Upper lobe of left lung (tissue), 6 donors: ENCODE measurements around the gene PREX1. TPM values are rescaled to one million over a fixed set of nuclear protein-coding genes. Genes with fewer than 3 reads are reported as not detected.

Source experiments
- ATAC-seq, 2 donors: fragments of 200-7000 bp; cut with Tn5 transposase; one replicate each; pipeline ENCODE4 v1.9.1; 2022; ENCODE audit warnings: mild to moderate bottlenecking in 2 of 2, moderate library complexity in 2 of 2; ENCODE audit not compliant: low FRiP score in 2 of 2
- DNase-seq, 2 donors: peaks; one replicate each; pipeline ENCODE4 v3.0.0-alpha.2; 2019 to 2020
- H3K27ac ChIP-seq, 4 donors: fragments of 200-600 bp; sonication (generic); one replicate each; pipeline ENCODE4 v1.5.1; 2016 to 2019
- H3K27me3 ChIP-seq, 4 donors: fragments of 200-600 bp; sonication (generic); one replicate each; pipeline ENCODE4 v1.5.1; 2017 to 2019
- H3K36me3 ChIP-seq, 4 donors: fragments of 200-600 bp; sonication (generic); one replicate each; pipeline ENCODE4 v1.5.1; 2016 to 2019
- H3K4me1 ChIP-seq, 4 donors: fragments of 200-600 bp; sonication (generic); one replicate each; pipeline ENCODE4 v1.5.1; 2018 to 2019
- H3K4me3 ChIP-seq, 4 donors: fragments of 200-600 bp; sonication (generic); one replicate each; pipeline ENCODE4 v1.5.1; 2017 to 2019; ENCODE audit warnings: mild to moderate bottlenecking in 2 of 4, moderate library complexity in 1 of 4
- H3K9me3 ChIP-seq, 4 donors: fragments of 200-600 bp; sonication (generic); one replicate each; pipeline ENCODE4 v1.5.1; 2018 to 2019
- EP300 ChIP-seq, 4 donors: sonication (generic); formaldehyde crosslinking; IDR thresholded peaks; one replicate each; pipeline ENCODE4 v1.5.1; 2017; ENCODE audit warnings: antibody characterized with exemption in 4 of 4, control low read depth in 2 of 4
- POLR2A ChIP-seq, 4 donors: fragments of 450-650 bp; IDR thresholded peaks; one replicate each; pipeline ENCODE4 v1.5.1; 2016 to 2017; ENCODE audit warnings: antibody characterized with exemption in 4 of 4, mild to moderate bottlenecking in 2 of 4
- POLR2AphosphoS5 ChIP-seq, 2 donors: sonication (generic); formaldehyde crosslinking; IDR thresholded peaks; one replicate each; pipeline ENCODE4 v1.5.1; 2017; ENCODE audit warnings: antibody characterized with exemption in 2 of 2
- WGBS, 2 donors: methylation state at CpG; one replicate each; pipeline ENCODE4 v1.1.5; 2017 to 2018; 5-methylcytosine and 5-hydroxymethylcytosine counted together
- total RNA-seq, 6 donors: library from RNA; depleted of rRNA in 4 of 6; stranded (reverse); fragments of >200 nt in 4 of 6; gene quantifications; one replicate each; pipeline versions ENCODE4 v1.1.0 to v1.2.1, GENCODE V29; 2016 to 2021
- TF ChIP-seq, protein P1 (sequence below), 6 experiments: fragments of 450-650 bp in 4 of 6; fragments of 200-600 bp in 2 of 6; sonication (generic) in 2 of 6; IDR thresholded peaks; one replicate each; pipeline ENCODE4 v1.5.1; 2016 to 2019; ENCODE audit warnings: antibody characterized with exemption in 6 of 6
- donor health status: DM: no; HTN: no; CAD: no; lungs with moderate emphysema.
- donor health status: DM: no; HTN: yes; CAD: no; lungs with severe emphysema.

Gene PREX1
- total RNA-seq, 6 donors from 2014 or later, result 42.8 to 177 (median 74.6) TPM

- ATAC-seq, result no peak
- WGBS, 2 donors, result 86 to 87% methylated on average over 12 of the region's 12 CpGs
- no peaks in the 10 kb centered on the region for H3K9me3 ChIP-seq
- peaks cover 0 to 10% (median 0%) of the 10 kb centered on the region in 4 donors for H3K36me3 ChIP-seq
- peaks cover 45 to 74% (median 59%) of the 10 kb centered on the region in 4 donors for H3K4me1 ChIP-seq
- H3K27me3 ChIP-seq, result no peaks in the 10 kb centered on the region
- H3K27ac ChIP-seq, result no peak overlapping the region
- TF ChIP-seq EP300 (IDR thresholded peaks at IDR 0.05), result no peak
- TF ChIP-seq, protein P1, sequence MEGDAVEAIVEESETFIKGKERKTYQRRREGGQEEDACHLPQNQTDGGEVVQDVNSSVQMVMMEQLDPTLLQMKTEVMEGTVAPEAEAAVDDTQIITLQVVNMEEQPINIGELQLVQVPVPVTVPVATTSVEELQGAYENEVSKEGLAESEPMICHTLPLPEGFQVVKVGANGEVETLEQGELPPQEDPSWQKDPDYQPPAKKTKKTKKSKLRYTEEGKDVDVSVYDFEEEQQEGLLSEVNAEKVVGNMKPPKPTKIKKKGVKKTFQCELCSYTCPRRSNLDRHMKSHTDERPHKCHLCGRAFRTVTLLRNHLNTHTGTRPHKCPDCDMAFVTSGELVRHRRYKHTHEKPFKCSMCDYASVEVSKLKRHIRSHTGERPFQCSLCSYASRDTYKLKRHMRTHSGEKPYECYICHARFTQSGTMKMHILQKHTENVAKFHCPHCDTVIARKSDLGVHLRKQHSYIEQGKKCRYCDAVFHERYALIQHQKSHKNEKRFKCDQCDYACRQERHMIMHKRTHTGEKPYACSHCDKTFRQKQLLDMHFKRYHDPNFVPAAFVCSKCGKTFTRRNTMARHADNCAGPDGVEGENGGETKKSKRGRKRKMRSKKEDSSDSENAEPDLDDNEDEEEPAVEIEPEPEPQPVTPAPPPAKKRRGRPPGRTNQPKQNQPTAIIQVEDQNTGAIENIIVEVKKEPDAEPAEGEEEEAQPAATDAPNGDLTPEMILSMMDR (IDR thresholded peaks at IDR 0.05), result no peak
- no peak for TF ChIP-seq POLR2AphosphoS5 (IDR thresholded peaks at IDR 0.05)
- TF ChIP-seq POLR2A (IDR thresholded peaks at IDR 0.05), result no peak
- H3K4me3 ChIP-seq, result no peak overlapping the region
- no peak for DNase-seq
Observed at GRCh38 chr20:48815537-48815936, 12.3 kb downstream of the PREX1 start.

DNA sequence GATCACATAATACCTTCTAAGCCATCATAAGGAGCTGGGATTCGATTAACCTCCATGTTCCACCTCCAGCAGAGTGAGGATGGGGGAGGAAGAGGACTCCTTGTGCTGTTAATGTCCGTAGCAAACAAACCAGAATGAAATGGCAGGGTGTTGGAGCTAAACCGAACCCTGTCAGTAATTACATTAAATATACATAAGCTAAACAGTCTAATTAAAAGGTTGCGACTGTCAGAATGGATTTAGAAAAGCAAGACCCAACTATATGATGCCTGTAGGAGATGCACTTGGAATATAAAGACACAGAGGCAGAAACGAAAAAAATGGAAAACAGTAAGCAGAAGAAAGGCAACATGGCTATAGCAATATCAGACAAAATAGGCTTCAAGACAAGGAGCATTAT is 13.2 kb downstream of the PREX1 start:
- ATAC-seq, result no peak
- DNase-seq, result no peak
- WGBS, 2 donors, result 86 to 90% methylated on average over 5 of the region's 5 CpGs
- H3K9me3 ChIP-seq, result no peaks in the 10 kb centered on the region
- H3K36me3 ChIP-seq, result peaks cover 0 to 10% (median 0%) of the 10 kb centered on the region in 4 donors
- no peak for TF ChIP-seq EP300 (IDR thresholded peaks at IDR 0.05)
- TF ChIP-seq, protein P1 (IDR thresholded peaks at IDR 0.05), result no peak
- TF ChIP-seq POLR2AphosphoS5 (IDR thresholded peaks at IDR 0.05), result no peak
- no peak for TF ChIP-seq POLR2A (IDR thresholded peaks at IDR 0.05)
- no peak overlapping the region for H3K4me3 ChIP-seq
- H3K27me3 ChIP-seq, result no peaks in the 10 kb centered on the region
- H3K4me1 ChIP-seq, result peaks cover 42 to 72% (median 53%) of the 10 kb centered on the region in 4 donors
- H3K27ac ChIP-seq, result no peak overlapping the region

DNA sequence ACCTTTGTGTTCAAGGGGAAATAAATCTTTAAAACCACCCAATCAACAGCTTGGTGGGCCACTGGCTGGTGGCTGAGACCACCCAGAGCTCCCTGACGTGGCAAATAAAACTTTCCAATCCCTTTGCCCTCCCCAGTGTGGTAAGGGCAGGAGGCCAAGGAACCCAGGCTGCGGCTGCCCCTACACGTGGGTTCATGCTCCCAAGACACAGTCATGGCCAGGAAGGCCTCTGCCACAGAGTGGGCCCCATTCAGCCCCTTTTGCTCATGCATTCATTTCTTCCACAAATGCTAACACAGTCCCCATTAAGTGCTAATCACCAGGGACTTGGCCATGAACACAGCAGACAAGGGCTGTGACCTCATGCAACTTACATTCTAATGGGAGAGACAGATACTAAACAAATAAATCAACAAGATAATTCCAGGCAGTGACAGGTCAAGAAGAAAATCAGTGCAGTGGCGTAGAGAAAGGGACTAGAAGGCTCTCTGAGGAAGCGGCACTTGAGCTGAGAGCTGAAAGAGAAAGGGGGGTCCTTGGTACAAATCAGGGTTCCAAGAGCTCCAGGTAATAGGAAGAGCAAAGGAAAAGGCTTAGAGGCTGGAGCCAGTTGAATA is 13.8 kb downstream of the PREX1 start:
- Histone ChIP-seq H3K9me3 (no peaks in the 10 kb centered on the region), H3K36me3 (peaks cover 0 to 5% (median 0%) of the 10 kb centered on the region in 4 donors), H3K27ac (peak overlapping the region in 1 of 4 donors; percentile 5), H3K4me3 (no peak overlapping the region), H3K4me1 (peaks cover 36 to 67% (median 51%) of the 10 kb centered on the region in 4 donors), H3K27me3 (no peaks in the 10 kb centered on the region)
- ATAC-seq (no peak), DNase-seq (no peak)
- 68 to 75% methylated on average over 5 of the region's 5 CpGs for WGBS, 2 donors
- TF ChIP-seq POLR2AphosphoS5 (IDR thresholded peaks at IDR 0.05) (no peak), POLR2A (IDR thresholded peaks at IDR 0.05) (no peak), EP300 (IDR thresholded peaks at IDR 0.05) (no peak)
- TF ChIP-seq, protein P1 (IDR thresholded peaks at IDR 0.05), result no peak

GRCh38 chr20:48813446-48813747 is 14.4 kb downstream of the PREX1 start:
- WGBS, 2 donors, result 32 to 41% methylated on average over 3 of the region's 3 CpGs

More at GRCh38 chr20:48813446-48813747, 14.4 kb downstream of the PREX1 start:
- H3K27me3 ChIP-seq, result no peaks in the 10 kb centered on the region
- peak overlapping the region in 1 of 4 donors; percentile 5 for H3K27ac ChIP-seq
- H3K4me3 ChIP-seq, result no peak overlapping the region
- no peak for DNase-seq
- no peaks in the 10 kb centered on the region for H3K9me3 ChIP-seq
- no peak for ATAC-seq
- H3K4me1 ChIP-seq, result peaks cover 30 to 64% (median 48%) of the 10 kb centered on the region in 4 donors
- no peak for TF ChIP-seq POLR2A (IDR thresholded peaks at IDR 0.05)
- no peak for TF ChIP-seq POLR2AphosphoS5 (IDR thresholded peaks at IDR 0.05)
- TF ChIP-seq EP300 (IDR thresholded peaks at IDR 0.05), result no peak
- TF ChIP-seq, protein P1 (IDR thresholded peaks at IDR 0.05), result no peak
- peaks cover 0 to 5% (median 0%) of the 10 kb centered on the region in 4 donors for H3K36me3 ChIP-seq
